Stimulated activated CD8-positive, alpha-beta memory T cell treated with anti-CD3 and anti-CD28 coated beads, Interleukin-7, amount 100 ng/mL, for 4 hours (primary cell): Measurements from ENCODE around the gene NUAK1.

Experiments used
- DNase-seq, 2 donors: peaks; one replicate each; pipeline ENCODE4 v3.0.0-alpha.2; 2020; ENCODE audit warnings: low read depth in 2 of 2

The NUAK1 gene

DNA sequence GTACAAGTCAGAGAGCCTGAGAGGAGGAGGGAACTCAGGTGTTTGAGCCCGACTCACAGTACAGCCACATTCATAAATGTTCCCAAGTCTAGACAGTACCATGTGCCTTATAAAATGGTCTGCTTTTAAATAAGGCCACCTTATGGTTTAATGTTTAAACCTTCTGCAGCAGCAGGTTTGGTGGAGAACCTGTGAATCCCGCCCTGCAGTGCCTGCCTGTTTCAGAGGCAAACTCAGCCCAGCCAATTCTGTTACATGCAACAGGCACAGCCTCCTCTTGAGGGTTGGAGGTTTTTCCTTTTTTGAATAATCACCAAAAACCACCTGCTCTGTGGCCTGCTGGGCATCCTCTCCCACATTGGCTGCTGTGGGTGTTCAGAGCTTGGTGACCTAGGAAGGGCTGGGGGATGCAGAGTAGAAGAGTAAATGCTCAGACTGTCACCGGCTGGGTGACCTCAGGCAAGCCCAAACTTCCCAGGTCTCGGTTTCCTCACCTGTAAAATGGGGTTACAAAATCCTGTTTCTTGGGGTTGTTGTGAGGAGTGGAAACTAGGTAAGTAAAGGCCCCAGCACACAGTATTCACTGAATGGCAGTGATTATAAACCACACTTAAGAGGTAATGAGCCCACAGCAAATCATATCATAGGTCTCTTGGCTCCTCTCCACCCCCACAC, 28.0 kb downstream of the NUAK1 start:
- no peak for DNase-seq

DNA sequence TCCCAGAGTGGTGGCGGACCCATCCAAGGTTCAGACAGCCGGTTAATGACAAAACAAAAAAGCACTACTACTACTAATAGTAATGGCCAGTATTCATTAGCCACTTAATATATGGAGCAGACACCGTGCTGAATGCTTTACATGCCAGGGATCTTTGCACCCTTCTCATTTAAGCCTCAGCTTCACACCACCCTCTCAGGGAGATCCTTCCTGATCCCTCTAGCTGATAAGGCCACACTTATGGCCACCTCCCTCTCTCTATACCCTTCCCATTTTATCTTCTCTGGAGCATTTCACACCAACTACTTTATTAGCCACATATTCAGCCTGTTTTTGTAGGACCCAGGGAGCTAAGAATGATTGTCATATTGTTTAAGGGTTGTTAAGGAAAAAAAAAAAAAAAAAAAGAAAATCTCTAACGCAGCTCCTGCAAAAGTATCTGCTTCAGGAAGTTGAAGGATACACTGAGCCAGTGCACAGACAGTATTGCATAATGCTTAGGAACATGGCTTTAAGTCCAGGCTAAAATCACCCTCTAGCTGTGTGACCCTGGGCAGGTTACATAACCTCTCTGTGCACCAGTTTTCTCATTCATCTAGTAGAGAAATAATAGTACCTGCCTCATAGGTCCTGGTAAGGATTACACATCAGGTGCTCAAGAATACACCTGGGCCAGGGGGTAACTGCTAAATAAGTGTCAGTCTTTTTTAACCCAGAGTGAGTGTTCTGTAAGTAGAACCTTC, 29.4 kb downstream of the NUAK1 start:
- DNase-seq, result no peak

DNA sequence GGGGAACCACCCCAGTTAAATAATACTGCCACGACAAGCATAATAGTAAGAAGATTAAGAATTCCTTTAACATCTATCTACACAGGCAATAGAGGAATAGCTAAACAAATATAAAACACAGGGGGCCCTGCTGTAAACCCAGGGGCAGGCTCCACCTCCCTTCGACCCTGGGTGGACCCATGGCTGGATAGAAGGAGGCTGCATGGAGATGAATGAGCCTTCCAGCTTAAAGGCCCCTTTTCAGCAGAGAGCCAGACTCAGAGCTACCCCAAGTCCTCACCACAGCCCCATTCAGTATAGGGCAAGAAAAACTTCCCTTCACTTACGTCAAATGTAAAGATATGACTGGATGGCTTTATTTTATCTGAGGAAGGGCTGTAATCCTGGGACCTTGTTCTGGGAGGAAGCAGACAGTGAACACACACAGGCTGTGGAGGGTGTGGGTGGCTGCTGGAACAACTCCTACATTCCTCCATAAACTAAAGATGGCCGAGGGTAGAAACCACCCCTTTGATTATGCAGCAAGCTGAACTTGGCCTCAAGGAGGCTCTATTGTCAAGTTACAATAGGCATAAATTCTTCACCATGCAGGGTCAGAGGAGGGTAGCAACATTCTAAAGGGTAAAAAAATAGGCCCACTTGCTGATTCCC, 30.4 kb downstream of the NUAK1 start:
- no peak for DNase-seq

DNA sequence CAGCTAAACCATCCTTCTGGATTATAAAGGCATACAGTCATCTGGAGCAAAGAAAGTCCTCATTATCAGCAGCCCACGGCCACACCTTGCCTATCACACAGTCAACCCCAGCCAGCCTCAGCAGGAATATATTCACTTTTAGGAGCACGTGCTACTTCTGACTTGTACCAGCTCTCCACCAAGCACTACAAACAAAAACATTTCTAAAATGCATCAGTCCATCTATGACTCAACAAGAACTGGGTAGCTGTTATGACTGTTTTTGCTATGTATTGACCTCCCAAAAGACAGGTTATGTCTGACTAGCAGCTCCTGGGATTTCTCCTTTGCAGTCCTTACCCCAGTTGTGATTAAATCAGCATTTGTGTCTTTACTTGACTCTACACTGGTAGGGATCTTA, 31.2 kb downstream of the NUAK1 start:
- no peak for DNase-seq

DNA sequence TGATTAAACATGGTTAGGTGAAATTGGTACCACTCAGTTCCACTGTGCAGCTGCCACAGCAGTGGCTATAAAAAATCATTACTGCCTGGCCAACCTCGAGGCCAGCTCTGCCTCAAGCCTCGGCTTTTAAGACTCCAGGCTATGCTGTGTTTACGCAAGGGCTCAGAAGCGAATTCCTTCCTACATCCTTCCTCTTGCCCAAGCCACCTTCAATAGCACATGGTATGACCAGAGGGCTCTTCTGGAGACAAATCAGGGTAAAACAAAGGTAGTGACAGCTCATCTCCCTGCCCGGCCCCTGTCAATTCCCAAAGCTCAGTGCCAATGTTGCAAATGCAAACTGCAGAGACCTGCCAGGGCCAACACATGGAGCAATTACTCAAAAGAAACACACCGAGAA, 31.9 kb downstream of the NUAK1 start:
- DNase-seq, result no peak

DNA sequence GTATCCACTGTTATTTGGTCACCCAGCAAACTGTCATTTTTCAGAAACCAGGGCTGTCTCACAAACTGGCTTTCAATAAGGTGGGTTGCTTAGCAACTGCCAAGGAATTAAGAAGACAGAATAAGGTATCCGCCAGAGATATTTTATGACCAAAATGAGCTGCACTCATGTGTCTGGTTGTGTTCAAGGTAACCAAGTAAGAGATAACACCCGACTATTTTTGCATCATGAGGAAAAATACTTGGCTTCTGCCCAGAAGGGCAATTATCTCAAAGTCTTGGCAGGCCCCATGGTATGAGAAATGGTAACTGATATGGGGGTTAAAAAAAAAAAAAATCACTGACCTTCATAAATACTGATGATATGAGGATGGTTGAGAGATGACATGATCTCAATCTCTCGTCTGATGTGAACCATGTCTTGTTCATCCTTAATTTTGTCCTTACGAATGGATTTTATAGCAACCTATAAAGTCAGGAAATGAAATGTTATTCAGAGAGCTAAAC, 32.6 kb downstream of the NUAK1 start:
- DNase-seq, result no peak

DNA sequence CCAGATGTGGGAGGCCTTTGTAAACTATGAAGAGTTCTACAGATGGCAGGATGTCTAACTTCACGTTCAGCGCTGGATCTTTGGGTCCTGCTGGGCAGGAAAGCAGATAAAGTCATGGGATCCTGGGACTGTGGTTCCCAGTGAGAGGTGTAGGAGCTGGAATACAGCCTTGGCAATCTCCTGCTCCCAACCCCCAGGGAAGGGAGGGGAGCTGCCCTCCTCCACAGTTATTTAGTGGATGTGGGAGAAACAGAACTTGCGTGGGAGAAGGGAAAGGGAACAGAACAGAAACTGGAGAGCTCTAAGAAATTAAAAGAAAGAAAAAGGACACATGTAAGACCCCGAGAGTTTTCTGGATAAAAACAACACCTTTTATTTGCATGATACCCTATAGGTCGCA, 37.0 kb downstream of the NUAK1 start:
- DNase-seq, result no peak

DNA sequence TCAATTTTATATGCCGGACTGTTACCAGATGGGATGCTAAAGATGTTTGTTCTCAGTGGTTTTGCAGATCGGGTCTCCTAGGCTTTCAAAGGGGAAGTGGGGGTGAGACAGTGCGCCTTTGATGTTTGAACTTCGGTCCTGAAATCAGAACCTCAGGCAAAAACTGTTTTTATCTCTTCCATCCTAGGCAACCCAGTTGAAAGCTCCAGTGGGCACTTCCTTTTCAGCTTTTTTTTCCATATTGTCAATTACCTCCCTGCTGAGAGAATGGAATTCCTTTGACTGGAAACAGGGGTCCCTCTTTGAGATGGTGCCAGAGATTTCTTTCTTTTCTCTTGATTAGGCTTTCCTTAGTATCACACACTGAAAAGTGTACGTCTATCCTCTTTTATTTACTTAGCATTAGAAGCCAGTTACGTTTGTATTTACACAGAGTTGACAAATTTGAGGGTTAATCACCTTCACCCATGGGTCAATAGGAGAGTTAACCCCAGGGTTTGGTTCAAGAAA, 40.0 kb downstream of the NUAK1 start:
- DNase-seq, result no peak

DNA sequence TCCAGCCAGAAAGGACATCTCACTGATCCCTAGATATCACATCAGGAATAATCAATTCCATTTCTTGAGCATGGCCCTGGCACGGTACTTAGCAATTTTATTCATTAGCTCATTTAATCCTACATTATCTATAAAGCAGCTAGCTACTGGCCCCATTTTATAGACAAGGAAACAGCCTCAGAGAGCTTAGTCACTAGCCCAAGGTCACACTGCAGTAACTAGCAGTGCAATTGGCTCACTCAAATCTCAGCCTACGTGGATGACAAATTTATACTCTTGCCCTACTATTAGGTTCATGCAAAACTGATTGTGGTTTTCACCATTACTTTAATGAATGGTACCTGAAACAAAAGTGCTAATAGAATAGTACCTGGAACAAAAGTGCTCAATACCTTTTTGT, 41.7 kb downstream of the NUAK1 start:
- no peak for DNase-seq

DNA sequence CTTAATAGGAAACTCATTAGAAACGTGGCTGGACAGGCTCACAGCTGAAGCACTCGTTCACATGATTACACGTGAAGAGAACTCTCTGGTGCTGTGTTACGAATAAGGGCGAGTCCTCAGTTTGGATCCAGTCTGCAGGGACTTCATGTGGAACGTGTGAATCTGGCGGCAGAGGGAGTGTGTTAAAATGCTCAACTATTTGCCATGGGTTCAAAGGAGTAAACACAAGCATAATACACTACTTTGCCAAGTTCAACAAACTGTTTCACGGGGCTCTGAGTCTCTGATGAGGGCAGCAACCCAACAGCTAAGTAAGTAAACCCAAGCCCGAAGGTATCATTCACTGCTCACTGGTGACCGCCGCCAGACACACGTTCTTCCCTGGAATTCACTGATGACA, 42.4 kb downstream of the NUAK1 start:
- no peak for DNase-seq

DNA sequence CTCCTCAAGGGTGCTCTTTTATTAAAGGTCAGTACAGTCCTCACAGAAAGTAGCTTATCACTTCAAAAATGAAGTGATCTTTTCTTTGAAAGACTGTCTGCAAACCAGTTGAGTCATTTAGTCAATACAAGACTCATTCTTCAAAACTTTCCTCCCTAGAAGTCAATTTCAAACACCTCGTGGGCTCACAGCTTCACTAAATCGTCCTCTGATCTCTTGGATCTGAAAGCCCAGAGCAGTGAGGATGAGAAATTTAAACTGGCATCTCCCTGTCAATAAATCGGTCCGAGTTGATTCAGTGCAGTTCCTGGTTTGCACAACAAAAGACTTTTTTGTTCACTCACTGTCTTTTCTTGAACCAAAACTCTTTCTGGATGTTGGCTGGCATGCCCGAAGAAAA, 44.5 kb downstream of the NUAK1 start:
- DNase-seq, result no peak

DNA sequence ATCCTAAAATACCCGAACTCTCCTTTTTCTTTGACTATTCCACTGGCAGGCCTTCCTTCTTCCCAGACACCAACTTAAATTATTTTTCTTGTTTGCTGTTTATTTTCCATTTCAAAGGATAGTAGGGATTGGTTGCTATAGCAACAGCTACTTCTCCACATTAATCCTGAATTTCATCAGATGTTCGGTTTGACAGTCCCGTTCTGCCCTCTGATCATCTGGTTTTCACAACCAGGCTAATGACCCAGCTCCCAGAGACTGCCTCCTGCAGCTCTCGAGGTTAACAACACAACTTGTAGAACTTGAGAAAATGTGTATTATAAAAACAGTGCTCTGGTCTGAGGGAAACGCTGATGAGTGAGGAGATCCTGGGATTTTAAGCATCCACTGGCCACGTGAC, 45.5 kb downstream of the NUAK1 start:
- DNase-seq, result no peak

DNA sequence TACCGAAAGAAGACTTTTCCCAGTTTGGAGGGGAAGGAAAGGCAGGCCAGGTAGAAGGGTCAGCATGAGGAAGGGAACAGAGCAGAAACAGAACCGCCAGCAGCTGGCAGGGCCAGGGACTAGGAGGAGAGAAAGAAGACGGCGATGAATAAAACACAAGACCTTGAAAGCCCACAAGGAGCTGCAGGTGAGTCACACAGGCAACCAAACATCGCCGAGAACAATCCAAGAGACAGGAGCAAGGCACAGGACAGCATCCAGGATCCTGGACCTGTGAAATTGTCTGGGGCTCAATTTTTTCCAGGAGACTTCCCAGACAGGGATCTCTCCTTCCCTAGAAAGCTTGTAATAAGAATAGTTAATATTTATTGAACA, 47.3 kb downstream of the NUAK1 start:
- DNase-seq, result no peak

DNA sequence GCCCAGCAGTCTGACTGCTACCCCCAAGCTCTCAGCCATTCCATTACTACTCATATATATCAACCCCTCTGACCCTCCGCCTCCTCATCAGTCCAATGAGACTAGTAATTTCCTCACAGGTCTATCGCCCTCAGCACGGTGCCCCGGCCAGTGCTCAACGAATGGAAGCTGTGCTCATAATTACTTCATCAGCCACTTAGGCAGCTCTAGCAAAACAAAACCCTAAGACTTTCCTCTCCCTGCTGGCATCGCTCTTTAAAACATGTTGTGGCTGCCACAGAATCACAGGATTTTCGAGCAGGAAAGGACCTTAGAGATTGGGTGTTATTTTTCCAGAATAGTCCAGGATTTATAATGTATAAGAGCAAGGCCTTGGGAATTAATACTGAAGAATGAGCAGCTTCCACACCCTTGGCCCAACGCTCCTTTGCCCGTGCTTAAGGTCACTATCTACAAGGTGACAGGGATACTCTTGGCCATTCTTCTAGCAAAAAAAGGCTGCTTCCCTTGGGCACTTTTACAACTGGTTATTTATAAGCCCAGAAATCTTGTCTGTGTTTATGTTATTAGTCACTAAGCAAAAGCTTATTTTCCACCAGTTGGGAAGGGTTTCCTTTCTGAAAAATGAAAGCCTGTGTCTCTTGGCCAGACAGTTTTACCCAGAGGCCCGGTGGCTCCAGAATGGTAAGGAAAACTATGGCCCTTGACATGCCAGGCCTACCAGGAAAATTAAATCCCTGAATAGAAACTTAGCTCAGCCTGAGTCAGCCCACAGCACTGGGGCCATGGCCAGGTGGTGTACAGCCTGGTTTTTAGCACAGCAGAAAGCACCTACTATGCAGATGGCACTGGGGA, 47.9 kb downstream of the NUAK1 start:
- no peak for DNase-seq

DNA sequence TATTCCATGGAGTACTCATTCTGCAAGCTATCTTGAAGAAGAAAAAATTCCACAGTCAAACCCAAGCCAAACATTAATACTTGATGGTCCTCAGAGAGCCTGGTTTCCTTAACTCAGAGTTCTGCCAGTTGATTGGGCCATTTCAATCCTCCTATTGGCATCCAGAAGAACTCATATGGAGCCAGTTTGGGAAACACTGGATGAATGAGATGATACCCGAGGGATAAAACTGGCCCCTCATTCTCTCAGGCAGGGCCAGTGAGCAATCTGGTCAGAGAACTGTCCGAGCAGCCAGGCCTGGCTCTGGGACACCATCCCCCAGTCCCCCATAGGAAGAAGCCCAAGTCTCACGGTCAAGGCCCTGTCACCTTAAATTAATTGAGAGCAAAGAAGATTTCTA, 48.8 kb downstream of the NUAK1 start:
- no peak for DNase-seq

DNA sequence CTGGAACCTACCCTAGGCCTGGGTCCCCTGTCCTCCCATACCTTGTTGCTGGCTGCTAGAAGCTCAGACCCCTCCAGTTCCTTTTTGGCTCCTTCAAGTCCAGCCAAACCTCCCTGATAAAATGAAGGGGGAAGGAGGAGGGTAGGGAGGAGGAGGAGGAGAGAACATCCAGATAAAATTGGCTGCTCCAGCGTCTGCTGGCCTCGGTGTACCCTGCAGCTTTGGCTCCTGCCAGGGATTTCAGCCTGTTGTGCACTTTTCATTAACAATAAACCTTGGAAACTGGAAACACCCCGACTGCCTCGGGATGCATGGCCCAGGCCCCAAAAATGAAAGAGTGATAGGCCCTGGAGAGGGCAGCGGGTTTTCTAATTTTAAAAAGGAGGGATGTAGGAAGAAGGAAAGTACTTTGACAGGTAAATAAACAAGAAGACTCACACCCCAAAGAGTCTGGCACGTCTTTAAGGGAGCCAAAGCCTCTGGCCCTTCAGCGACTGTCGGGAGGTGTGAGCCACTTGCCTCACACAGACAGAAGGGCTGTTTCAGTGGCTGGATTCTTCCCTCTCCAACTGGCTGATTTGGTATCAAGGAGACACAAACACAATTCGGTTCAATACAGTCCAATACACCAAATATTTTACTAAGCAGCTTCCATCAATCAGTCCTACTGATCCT, 49.8 kb downstream of the NUAK1 start:
- no peak for DNase-seq

DNA sequence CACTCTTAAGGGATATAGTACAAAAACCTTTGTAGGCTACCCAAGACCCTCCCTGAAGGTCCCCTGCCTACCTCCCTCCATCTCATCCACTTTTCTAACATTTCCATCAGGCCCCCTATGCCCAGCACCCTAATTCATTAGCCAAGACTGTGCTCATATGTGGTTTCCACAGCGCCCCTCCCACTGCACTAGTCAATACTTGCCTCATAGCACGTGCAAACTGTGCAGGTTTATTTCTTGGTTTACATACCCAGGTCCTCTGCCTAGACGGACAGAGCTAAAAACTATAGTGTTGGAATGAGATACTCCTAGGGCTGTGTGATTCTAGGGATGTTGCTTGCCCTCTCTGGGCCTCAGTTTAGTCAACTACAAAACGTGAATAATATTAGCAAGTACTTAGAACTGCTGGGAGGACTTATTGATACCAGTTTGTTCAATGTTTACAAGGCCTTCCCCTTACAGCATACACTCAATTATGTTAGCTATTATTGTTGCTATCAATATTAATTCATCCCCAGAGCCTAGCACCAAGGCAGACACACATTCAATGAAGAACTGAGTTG, 50.4 kb downstream of the NUAK1 start:
- no peak for DNase-seq

DNA sequence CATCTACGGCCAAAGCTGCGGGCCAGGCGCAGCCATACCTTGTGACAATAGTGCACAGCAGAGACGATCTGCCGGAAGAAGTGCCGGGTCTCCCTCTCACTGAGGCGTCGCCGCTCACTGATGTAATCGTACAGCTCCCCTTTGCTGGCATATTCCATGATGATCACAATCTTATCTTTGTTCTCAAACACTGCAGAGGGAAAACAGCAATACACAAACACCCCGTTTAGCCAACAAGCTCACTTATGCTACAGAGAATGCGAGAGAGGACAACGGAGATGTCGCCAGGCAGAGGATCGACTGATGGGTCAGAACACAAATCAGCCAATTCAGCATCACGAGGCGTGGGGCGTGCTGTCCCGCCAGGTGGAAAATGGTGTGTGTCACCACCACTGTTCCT, 52.1 kb downstream of the NUAK1 start:
- DNase-seq, result no peak

DNA sequence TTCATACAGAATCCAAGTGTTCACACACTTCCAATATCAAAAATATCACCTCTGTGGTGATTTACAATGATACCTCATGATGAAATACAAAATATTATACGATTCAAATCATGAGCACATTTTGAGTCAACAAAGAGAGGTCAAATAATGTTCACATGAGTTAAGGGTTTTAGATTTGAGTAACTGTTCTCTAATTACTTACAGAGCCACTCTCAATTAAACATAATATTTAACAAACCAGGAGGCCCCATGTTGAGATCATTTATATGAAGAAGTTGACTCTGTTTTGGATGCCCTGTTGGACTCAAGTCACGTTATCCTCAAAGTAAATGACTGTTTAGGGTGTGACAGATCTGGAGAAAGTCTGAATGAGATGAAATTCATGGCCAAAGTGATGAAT, 53.5 kb downstream of the NUAK1 start:
- DNase-seq, result no peak

DNA sequence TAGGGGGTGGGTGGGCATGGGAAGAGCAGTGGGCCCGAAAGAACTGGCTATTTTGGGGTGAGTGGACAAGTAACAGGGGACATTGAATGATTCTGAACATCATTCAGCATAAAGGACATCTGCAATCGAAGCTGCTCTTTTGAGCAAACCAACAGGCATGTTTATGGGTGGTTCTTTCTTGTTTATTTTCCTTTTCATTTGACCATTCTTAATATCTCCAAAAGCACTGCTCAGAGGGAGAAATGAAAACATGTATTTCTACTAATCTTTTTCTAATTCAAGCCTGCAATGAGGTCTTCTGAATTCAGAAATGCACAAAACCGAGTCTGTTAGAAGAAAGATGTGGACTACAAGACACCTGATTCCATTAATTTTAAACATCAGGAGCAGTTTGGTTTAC, 54.0 kb downstream of the NUAK1 start:
- DNase-seq, result no peak
